GM21390 (cell line): ENCODE results near the gene PRMT2.
"Not testable (repeated sequence)": the region's sequence is repeated elsewhere in the genome, so short reads cannot be mapped to it uniquely, and the experiment has no call there.

ENCODE experiments used
- ATAC-seq: cut with Tn5 transposase; IDR thresholded peaks from one replicate; pipeline ENCODE4 v1.9.1; 2021; ENCODE audit not compliant: unreplicated experiment

Gene PRMT2

GRCh38 chr21:46667741-46668380 lies 32.4 kb downstream of the PRMT2 start:
- ATAC-seq: no peak

GRCh38 chr21:46668381-46668780 lies 32.9 kb downstream of the PRMT2 start:
- no peak for ATAC-seq

GRCh38 chr21:46668904-46669303 lies 33.4 kb downstream of the PRMT2 start:
- ATAC-seq: not testable (repeated sequence)

GRCh38 chr21:46674430-46675007 lies 39.0 kb downstream of the PRMT2 start:
- no peak for ATAC-seq

GRCh38 chr21:46675595-46676280 lies 40.3 kb downstream of the PRMT2 start:
- ATAC-seq: no peak

GRCh38 chr21:46676542-46676941 lies 41.1 kb downstream of the PRMT2 start:
- not testable (repeated sequence) for ATAC-seq

- ATAC-seq: not testable (repeated sequence)
Observed at GRCh38 chr21:46681593-46681992, 46.1 kb downstream of the PRMT2 start.

- not testable (repeated sequence) for ATAC-seq
Observed at GRCh38 chr21:46698652-46699051, 63.2 kb downstream of the PRMT2 start.

- ATAC-seq: not testable (repeated sequence)
Observed at GRCh38 chr21:46699104-46699503, 63.6 kb downstream of the PRMT2 start.
